HG02678 (cell line): ENCODE data around the gene CACNA1S.

ENCODE experiments used
- ATAC-seq: cut with Tn5 transposase; IDR thresholded peaks from one replicate; pipeline ENCODE4 v1.9.1; 2021; ENCODE audit warnings: mild to moderate bottlenecking, moderate library complexity; ENCODE audit not compliant: unreplicated experiment

CACNA1S gene

GRCh38 chr1:201066986-201067385, 45.2 kb downstream of the CACNA1S start:
- ATAC-seq: no peak

DNA sequence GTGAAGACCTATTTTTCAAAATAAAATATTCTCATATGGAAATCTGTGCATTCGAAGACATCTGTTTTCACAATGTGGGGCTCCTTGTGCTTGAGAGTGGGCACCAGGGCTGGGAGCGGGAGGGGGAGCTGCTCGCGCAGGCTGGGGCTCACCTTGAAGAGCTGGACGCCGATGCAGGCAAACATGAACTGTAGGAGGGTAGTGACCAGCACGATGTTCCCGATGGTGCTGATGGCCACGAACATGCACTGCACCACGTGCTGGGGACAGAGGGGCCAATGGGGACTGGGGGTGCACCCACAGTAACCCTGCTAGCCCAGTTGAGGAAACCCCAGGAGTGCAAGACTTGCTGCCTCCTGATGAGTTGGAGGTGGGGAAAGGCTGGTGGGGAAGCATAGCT, 46.5 kb downstream of the CACNA1S start:
- no peak for ATAC-seq

- ATAC-seq: no peak
Measured at GRCh38 chr1:201064806-201065205, 47.4 kb downstream of the CACNA1S start.

DNA sequence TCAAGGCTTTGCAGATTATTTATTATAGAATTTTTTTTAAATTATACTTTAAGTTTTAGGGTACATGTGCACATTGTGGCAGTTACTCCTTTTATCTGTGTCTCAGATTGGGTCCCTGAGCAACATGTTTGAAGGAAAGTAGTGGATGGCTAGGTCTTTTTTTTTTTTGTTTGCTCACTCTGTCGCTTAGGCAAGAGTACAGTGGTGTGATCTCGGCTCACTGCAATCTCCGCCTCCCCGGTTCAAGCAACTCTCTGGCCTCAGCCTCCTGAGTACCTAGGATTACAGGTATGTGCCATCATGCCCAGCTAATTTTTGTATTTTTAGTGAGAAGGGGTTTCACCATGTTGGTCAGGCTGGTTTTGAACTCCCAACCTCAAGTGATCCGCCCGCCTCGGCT, 49.1 kb downstream of the CACNA1S start:
- no peak for ATAC-seq

DNA sequence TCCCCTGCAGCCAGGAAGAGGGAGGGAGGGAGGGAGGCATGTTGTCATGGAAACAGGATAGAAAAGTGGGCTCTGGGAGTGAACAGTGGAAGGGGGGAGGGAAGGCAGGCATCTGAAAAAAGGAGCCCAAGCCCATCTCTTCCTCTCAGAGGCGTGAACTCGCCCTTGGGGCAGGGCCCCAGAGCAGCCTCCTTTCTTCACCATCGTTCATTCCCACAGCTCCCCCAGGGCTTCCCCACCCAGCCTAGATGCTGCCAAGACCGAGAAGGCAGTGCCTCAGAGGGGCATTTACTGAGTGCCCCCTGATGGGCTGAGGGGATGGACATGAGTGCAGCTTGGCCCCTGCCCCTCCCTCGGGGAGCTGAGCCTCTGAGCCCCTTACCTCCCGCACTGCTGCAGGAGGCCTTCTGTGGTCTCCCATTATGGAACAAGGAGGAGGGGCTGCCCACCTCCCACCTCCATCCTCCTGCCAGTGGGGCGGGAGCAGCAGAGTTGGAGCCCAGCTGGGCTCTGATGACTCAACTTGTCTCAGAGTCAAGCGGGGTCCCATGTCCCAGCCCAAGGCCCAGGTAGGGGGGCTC, 49.6 kb downstream of the CACNA1S start:
- no peak for ATAC-seq

DNA sequence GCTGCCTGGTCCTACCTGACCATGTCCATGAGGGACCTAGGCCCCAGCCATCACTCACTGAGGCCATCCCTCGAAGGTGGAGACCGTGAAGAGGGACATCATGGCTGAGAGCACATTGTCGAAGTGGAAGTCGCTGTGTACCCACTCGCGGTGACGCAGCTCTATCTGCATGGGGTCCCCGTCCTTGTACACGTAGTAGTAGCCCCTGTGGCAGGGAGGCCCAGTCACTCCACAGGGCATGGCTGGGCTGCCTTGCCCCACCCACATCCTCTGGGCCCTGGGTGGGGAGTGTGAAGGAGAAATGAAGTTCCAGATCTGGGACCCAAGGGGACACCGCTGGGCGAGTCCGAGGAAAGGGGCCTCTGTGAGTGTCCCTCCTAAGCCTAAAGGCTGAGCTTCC, 50.3 kb downstream of the CACNA1S start:
- ATAC-seq: no peak

DNA sequence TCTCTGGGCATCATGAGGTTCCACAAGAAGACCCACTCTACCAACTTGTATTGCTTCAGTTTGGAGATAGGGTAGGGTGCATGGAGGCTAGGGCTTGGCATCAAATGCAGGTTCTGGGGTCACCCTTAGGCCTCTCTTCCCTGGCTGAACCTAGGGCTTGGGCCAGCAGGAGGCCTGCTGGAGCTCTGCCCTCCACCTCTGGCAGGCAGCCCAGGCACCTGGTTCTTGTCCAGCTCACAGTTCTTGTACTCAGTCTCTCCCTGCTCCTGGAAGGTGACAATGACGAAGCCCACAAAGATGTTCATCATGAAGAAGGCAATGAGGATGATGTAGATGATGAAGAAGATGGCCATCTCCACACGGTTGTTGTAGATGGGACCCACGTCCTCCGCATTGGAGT, 51.2 kb downstream of the CACNA1S start:
- ATAC-seq: no peak

DNA sequence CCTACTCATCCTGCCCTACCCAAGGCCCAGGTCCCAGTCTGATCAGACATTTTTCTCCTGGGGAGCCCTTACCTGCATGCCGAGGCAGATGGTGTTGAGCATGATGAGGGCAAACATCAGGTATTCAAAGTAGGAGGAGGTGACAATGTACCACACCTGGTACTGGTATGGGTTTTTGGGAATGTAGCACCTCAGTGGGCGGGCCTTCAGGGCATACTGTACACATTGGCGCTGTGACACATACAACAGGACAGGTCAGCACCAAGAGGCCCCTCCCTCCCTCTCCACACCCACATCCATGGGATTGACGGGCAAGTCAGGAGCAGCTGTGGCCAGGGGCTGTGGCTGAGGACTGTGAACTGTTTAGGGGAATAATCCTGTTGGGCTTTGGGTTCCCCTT, 51.6 kb downstream of the CACNA1S start:
- no peak for ATAC-seq

- no peak for ATAC-seq
Measured at GRCh38 chr1:201059871-201060555, 52.2 kb downstream of the CACNA1S start.

- ATAC-seq: no peak
Measured at GRCh38 chr1:201059401-201059800, 52.8 kb downstream of the CACNA1S start.

DNA sequence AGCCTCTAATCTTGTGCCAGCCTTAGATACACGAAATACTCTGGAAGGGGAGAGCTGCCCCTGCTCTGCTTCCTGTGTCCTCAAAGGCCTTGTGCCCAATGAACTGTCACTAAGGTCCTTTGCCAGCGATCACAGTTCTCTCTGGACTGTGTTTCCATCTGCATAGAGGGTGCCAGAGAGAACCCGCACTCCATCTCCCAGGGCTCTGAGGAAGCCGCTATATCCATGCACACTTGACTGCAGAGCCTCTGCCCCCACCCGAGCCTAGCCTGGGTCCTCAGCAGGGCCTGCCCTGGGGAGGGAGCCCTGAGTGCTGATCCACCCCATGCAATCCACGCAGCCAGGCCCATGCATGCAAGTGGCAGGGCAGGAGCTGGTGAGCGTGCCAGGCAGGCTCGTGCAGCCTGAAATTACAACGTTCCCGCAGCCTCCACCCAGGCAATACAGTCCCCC, 58.1 kb downstream of the CACNA1S start:
- ATAC-seq: no peak

DNA sequence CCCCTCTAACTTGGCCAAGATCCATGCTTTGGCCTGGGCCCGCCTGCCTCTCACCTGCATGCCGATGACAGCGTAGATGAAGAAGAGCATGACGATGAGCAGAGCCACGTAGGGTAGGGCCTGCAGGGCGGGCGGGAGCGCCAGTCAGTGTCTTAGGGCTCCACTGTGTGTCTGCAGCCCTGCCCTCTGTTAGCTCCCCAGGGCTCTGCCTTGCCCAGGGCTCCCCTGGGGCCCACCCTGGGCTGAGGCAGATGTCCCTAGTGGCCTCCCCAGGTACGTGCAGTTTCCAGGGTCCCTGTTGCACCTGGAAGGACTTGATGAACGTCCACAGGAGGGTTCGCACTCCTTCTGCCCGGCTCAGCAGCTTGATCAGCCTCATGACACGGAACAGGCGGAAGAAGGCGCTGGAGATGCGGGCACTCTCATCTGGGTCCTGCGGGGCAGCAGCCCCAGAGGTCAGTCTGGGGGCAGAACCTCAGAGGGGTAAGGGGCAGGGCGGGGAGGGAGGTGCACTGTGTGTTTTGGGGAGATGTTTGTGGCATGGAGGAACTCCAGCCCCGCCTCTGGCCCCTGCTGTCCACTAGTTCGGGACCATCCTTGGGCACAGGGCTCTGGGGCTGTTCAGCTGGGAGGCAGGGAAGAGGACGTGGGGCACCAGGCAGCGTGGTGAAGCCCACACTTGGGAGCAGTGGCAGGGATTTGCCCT, 58.9 kb downstream of the CACNA1S start:
- ATAC-seq: no peak

DNA sequence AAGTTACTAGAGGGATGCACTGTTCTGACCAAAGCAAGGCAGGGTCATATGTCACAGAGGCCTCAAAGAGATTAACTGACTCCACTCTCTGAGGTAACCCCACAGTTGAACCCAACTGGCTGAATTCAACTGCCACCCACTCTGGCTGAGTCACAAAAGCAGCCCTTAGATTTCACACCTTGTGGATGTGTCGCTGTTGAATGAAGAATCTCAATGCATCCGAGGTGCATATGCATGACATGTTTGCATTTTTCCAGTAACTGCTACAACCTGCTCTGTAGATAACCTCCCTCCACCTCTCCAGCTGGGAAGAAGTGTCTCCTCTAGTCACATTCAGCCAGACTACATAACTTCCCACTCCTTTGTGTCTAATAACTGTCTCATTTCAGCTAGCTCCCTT, 60.8 kb downstream of the CACNA1S start:
- no peak for ATAC-seq

DNA sequence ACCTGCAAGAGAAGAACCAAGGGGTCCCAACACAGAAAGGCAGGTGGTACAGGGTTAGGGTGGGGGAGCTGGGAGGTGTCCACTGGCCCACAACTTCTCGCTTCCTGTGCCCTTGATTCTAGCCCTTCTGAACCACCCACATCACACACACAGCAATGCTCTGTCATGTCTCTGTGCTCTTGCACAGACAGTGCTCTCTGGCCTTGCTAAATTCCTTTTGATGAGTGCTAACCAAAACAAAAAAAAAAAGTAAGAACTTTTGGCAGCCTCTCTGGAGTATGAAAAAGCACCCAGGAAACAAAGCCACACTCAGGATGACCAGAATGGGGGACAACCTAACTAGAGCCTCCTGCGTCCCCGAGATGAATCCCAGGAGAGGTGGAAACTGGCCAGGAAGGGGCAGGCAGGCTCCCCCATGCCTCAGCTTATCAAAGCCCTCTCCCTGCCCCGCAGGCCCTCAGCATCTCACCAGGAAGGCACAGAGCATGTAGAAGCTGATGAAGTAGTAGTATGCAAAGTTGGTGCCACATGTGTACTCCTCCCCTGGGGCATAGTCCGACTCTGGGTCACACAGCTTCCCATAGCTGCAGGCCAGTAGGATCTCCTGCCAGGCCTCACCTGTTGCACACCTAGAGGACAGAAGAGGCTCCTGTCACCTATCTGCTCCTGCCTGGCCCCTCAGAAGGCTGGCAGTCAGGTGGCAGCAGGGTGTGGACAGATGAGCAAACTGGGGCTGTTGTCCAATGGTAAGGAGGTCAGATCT, 61.5 kb downstream of the CACNA1S start:
- no peak for ATAC-seq

DNA sequence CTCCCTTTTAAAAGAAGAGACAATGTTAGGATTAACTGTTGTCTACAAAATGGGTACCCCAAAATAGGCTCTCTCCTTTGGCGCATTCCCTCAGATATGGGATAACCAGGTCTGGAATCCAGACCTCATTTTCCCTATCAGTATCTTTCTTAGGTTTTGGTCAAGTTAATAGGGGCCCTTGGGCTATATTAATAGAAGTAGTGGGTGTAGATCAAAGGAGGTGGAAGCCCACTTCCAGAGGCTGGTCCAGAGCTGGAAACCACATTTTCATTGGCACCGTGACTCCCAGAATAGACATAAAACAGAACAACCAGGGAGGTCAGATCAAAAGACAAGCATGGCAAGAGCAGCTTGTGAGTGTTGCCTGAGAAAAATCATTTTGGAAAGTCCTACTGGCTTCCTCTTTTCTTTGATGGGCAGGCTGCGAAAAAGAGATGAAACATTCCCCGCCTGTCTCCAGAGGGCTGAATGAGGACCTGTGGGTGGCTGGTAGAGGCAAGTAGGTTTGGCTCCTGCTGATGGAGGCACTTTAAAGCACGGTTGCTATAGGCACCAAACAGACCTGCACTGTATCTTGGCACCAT, 62.9 kb downstream of the CACNA1S start:
- ATAC-seq: no peak

DNA sequence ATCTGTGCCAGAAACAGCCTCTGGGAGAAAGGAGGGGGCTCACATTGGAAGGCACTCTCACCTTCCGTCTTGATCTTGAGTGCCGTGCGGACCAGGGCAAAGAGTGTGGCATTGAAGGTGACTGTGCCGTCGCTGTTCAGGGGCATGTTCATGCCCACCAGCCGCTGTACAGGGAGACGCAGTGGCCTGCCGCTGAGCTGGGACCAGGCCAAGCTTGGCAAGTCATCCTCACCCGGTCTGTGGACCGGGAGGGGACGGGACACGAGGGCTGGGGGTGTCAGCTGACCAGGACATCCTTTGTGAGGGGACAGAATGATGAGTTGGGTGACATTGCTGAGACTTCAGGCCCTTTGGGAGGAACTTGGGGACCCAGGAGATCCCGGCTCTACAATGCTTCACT, 63.7 kb downstream of the CACNA1S start:
- no peak for ATAC-seq

DNA sequence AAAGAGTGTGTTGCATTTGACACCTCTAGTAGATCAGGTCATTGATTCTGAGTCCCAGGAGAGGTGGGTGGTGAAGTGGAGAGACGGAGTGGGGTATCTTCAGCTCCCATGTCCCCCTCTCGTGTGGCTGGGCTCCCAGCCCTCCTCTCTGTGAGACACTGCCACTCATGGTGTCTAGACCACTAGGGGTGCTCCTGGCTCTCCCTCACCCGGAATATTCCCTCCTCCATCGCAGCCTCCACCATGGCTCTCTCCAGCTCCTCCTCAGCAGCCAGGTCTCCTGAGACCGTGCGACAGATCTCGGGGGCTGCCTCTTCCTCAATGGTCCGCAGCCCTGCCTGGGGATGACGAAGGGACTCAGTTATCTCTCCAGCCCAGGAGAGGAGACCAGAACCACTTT, 68.1 kb downstream of the CACNA1S start:
- no peak for ATAC-seq

GRCh38 chr1:201042779-201043461, 69.3 kb downstream of the CACNA1S start:
- peak; percentile 82 for ATAC-seq

DNA sequence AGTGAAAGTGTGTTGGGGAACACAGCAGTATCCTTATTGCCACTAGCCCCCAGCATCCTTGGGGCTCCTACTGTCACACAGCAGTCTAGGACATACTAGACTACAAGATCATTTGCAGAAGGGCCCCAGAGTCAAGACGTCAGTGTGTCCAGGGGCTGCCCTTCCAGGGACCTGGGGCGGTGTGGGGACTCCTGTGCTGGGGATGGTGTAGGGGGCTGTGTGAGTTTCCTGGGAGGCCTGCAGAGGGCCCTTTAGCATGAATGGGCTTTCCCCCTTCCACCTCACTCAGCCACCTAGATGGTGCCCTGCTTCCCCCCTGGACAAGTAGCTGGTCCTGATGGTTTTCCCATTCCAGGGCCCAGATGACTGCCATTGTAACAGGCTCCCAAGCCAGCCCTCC, 71.2 kb downstream of the CACNA1S start:
- ATAC-seq: no peak

DNA sequence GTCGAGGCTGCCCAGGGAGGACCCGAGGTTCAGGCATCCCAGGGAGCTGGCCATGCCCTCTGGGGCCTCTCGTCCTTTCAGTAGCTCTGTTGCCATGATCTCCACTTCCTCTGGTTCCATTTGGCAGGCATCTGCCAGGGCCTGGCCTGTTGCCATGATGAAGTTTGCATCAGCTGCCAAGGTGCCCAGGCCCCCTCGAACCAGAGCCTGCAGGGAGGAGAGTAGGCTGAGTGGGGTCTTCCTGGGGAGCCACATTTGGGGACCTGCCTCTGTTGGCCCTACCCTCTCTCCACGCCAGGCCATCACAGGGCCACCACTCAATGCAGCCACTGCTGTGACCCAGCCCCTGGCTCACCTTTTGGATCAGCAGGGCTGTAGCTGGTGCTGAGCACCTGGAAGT, 72.3 kb downstream of the CACNA1S start:
- ATAC-seq: no peak

DNA sequence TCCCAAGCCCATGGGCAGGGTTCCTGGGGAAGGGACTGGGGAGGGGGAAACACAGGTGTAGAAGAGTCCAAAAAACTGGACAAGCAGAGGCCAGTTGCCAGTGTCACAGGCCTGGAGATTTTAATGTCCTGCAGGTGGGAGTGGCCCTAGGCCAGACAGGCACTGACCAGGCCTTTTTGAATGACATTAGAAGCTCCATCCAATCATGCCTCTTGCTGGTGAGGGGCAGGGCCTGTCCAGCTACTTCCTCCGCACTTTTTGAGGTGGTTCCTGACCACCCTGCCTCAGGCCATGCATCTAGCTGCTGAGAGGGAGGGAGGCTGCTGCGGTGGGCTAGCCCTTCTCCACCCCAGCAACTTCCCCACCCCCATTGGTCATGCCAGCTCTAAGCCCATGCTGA, 72.8 kb downstream of the CACNA1S start:
- no peak for ATAC-seq
